IMR-90 (cell line): ENCODE measurements around the gene TGM4. TPM values are rescaled to one million over a fixed set of nuclear protein-coding genes. Genes with fewer than 3 reads are reported as not detected.

Experiments used
- ATAC-seq: fragments of 200-7000 bp; cut with Tn5 transposase; 2 replicates; pipeline ENCODE4 v1.9.1; 2020; ENCODE audit warnings: low read depth, mild to moderate bottlenecking, moderate library complexity
- BruUV-seq: library from RNA; stranded (reverse); fragments of 400-500 nt; replicated peaks from 2 replicates; lab custom pipeline; 2021; lab: Mats Ljungman, UMichigan
- CTCF ChIA-PET: fragments of 300-600 bp; formaldehyde crosslinking; extraction: SDS; loops from one replicate; lab custom pipeline; 2021; ENCODE audit warnings: antibody characterized with exemption; lab: Yijun Ruan, JAX
- POLR2A ChIA-PET: fragments of 300-600 bp; sonication (Branson Sonifier 250); formaldehyde crosslinking; loops from one replicate; lab custom pipeline; 2022; ENCODE audit warnings: antibody characterized with exemption; ENCODE audit not compliant: unreplicated experiment; lab: Charles Lee
- DNase-seq: peaks from one replicate; pipeline ENCODE4 v3.0.0; 2013
- H2AFZ ChIP-seq: replicated peaks from 2 replicates; pipeline ENCODE3; 2013; ENCODE audit warnings: low read length, mild to moderate bottlenecking; ENCODE audit not compliant: poor library complexity
- H2AK5ac ChIP-seq: 2 replicates; pipeline ENCODE4 v1.6.1; 2013; ENCODE audit warnings: low read depth, low read length, inconsistent platforms
- H2AK9ac ChIP-seq: replicated peaks from 2 replicates; pipeline ENCODE3; 2013; ENCODE audit warnings: mild to moderate bottlenecking, low read depth, low read length, moderate library complexity; ENCODE audit not compliant: poor library complexity
- H2BK120ac ChIP-seq: 2 replicates; pipeline ENCODE4 v1.6.1; 2013; ENCODE audit warnings: low read depth, low read length, inconsistent platforms
- H2BK15ac ChIP-seq: 3 replicates; pipeline ENCODE4 v1.6.1; 2013; ENCODE audit warnings: low read depth, low read length, inconsistent platforms
- H2BK20ac ChIP-seq: 2 replicates; pipeline ENCODE4 v1.6.1; 2013; ENCODE audit warnings: low read depth, mild to moderate bottlenecking, inconsistent platforms, low read length, moderate library complexity
- H2BK5ac ChIP-seq: 2 replicates; pipeline ENCODE4 v1.6.1; 2013; ENCODE audit warnings: mild to moderate bottlenecking, low read depth, low read length, inconsistent platforms; ENCODE audit not compliant: poor library complexity, severe bottlenecking
- H3K14ac ChIP-seq: replicated peaks from 2 replicates; pipeline ENCODE4 v1.6.1; 2013; ENCODE audit warnings: low read depth, low read length, inconsistent platforms
- H3K18ac ChIP-seq: 2 replicates; pipeline ENCODE4 v1.6.1; 2013; ENCODE audit warnings: low read depth, low read length, control low read depth
- H3K23ac ChIP-seq: 2 replicates; pipeline ENCODE4 v1.6.1; 2013; ENCODE audit warnings: low read depth, low read length, inconsistent platforms
- H3K27ac ChIP-seq: 2 replicates; pipeline ENCODE4 v1.5.1; 2013; ENCODE audit warnings: mild to moderate bottlenecking, control low read depth, low read length; ENCODE audit not compliant: insufficient read depth
- H3K27me3 ChIP-seq: 2 replicates; pipeline ENCODE4 v1.6.1; 2013; ENCODE audit warnings: low read length; ENCODE audit not compliant: control insufficient read depth, insufficient read depth
- H3K36me3 ChIP-seq: 2 replicates; pipeline ENCODE4 v1.6.1; 2013; ENCODE audit warnings: low read length, mixed read lengths; ENCODE audit not compliant: control insufficient read depth, insufficient read depth
- H3K4ac ChIP-seq: 2 replicates; pipeline ENCODE4 v1.6.1; 2013; ENCODE audit warnings: low read depth, low read length, inconsistent platforms
- H3K4me1 ChIP-seq: 2 replicates; pipeline ENCODE4 v1.6.1; 2013; ENCODE audit warnings: low read length, mixed read lengths; ENCODE audit not compliant: control insufficient read depth, insufficient read depth
- H3K4me2 ChIP-seq: 2 replicates; pipeline ENCODE4 v1.6.1; 2013; ENCODE audit warnings: low read depth, mild to moderate bottlenecking, control low read depth, low read length, moderate library complexity
- H3K4me3 ChIP-seq: 2 replicates; pipeline ENCODE4 v1.5.1; 2013; ENCODE audit warnings: low read depth, mild to moderate bottlenecking, control low read depth, low read length, moderate library complexity; ENCODE audit not compliant: insufficient read depth
- H3K56ac ChIP-seq: 2 replicates; pipeline ENCODE4 v1.6.1; 2013; ENCODE audit warnings: low read length, inconsistent platforms; ENCODE audit not compliant: insufficient read depth; ENCODE audit errors: extremely low read depth
- H3K79me1 ChIP-seq, 2 experiments: 2 replicates each; pipeline ENCODE4 v1.6.1; 2013; ENCODE audit warnings: low read length in 2 of 2, inconsistent platforms in 1 of 2, low read depth in 1 of 2
- H3K9ac ChIP-seq: 2 replicates; pipeline ENCODE4 v1.6.1; 2013; ENCODE audit warnings: low read depth, low read length, control low read depth
- H3K9me1 ChIP-seq: 2 replicates; pipeline ENCODE4 v1.6.1; 2013; ENCODE audit warnings: low read length, inconsistent platforms; ENCODE audit not compliant: insufficient read depth
- H3K9me3 ChIP-seq: 2 replicates; pipeline ENCODE4 v1.6.1; 2013; ENCODE audit warnings: low read length; ENCODE audit not compliant: control insufficient read depth, insufficient read depth
- H4K20me1 ChIP-seq: 2 replicates; pipeline ENCODE4 v1.6.1; 2013; ENCODE audit warnings: low read length, inconsistent platforms; ENCODE audit not compliant: insufficient read depth
- H4K5ac ChIP-seq: 2 replicates; pipeline ENCODE4 v1.6.1; 2013; ENCODE audit warnings: mild to moderate bottlenecking, low read depth, low read length, control low read depth
- H4K8ac ChIP-seq, 2 experiments: 2 replicates each; pipeline ENCODE4 v1.6.1; 2013; ENCODE audit warnings: low read depth in 2 of 2, low read length in 2 of 2, control low read depth in 1 of 2, inconsistent platforms in 1 of 2
- H4K91ac ChIP-seq: 2 replicates; pipeline ENCODE4 v1.6.1; 2013; ENCODE audit warnings: low read depth, low read length, inconsistent platforms; ENCODE audit not compliant: insufficient read depth
- CTCF ChIP-seq: conservative IDR thresholded peaks from 2 replicates; pipeline ENCODE4 v1.5.1; 2012; ENCODE audit warnings: mild to moderate bottlenecking, low read depth, low read length, improper control_type of control experiment
- RAD21 ChIP-seq: IDR thresholded peaks from 2 replicates; pipeline ENCODE4 v1.6.1; 2012; ENCODE audit warnings: low read length, improper control_type of control experiment
- WGBS, 2 experiments: methylation state at CpG; one replicate each; pipeline versions ENCODE4 v1.1.5 to v1.1.7; 2013; ENCODE audit warnings: missing lambda C conversion rate in 2 of 2; ENCODE audit not compliant: insufficient read length in 1 of 2; ENCODE audit errors: extremely low coverage in 2 of 2; 5-methylcytosine and 5-hydroxymethylcytosine counted together
- dilution Hi-C: fragments of 300-500 bp; cut with HindIII; formaldehyde crosslinking; loops from one replicate; pipeline ENCODE4 v1.14.3; 2018; ENCODE audit warnings: low sequenced_read_pairs; ENCODE audit not compliant: unreplicated experiment
- in situ Hi-C: fragments of 300-500 bp; cut with MboI; formaldehyde crosslinking; loops from 3 replicates; pipeline ENCODE4 v1.14.3; 2019; ENCODE audit warnings: low sequenced_read_pairs, inconsistent platforms, mixed read lengths
- intact Hi-C: fragments of 100-400 bp; cut with micrococcal nuclease; formaldehyde crosslinking; loops from 2 replicates; pipeline ENCODE4 v1.10.0; 2022
- polyA plus RNA-seq, 3 experiments: library from polyadenylated mRNA; depleted of rRNA; stranded (reverse); fragments of >200 nt; gene quantifications; 2 replicates each; pipeline ENCODE4 v1.2.3, GENCODE V29; 2012; ENCODE audit warnings: low replicate concordance in 1 of 3
- total RNA-seq: library from RNA; depleted of rRNA; stranded (reverse); fragments of >200 nt; gene quantifications from 2 replicates; pipeline ENCODE4 v1.2.3, GENCODE V29; 2012

The TGM4 gene
- total and polyA plus RNA-seq, 2 of the 4 experiments (the other 2 are of a cell fraction): under 0.01 to 0.10 TPM

DNA sequence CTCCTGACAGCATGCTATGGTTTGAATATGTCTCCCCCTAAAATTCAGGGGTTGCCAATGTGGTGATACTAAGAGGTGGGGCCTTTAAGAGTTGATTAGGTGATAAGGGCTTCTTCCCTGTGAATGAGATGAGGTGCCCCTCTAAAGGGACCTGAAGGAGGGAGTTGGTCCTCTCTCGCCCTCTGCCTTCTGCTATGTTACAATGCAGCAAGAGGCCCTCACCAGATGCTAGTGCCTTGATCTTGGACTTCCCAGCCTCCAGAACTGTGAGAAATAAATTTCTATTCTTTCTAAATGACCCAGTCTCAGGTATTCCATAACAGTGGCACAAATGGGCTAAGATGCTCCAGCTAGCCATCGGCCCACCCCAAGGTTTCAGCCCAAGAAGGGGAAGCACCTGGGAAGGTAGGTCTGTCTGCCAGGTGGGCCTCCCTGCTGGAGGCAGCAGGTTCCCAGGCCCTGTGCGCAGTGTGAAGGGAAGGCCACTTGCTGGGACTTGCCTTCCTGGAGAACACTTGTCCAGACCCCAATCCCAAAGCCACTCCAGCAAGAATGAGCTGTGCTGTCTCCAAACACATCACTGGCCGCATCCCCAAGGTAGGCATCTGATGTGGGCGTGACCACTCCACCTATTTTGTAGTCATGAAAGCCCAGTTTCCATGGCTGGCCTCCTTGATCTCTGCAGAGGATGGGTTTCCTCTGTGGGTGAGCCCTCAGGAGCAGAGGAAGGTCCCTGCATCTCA lies 9.0 kb downstream of the TGM4 start:
- H2AFZ ChIP-seq: peak overlapping the region; percentile 86

More for the DNA sequence above, 9.0 kb downstream of the TGM4 start:
- 93% methylated on average over 2 of the region's 5 CpGs; no CpG with 5 or more reads in 1 of the 2 experiments for WGBS, 2 experiments
- H3K27ac ChIP-seq: peak overlapping the region; percentile 2; the same call in 1 of the 2 replicates
- H3K79me1 ChIP-seq: peaks cover 0 to 4% of the 10 kb centered on the region in 2 experiments; a peak in 1 of 4 replicates
- H2BK15ac ChIP-seq: peak overlapping the region; percentile 9; the same call in 1 of the 3 replicates
- peak overlapping the region; percentile 46; the same call in 1 of the 2 replicates for H3K18ac ChIP-seq
- H4K91ac ChIP-seq: peak overlapping the region; percentile 83
- H2BK120ac ChIP-seq: peak overlapping the region; percentile 85
- no peak overlapping the region for H3K4me2 ChIP-seq
- H2BK20ac ChIP-seq: peak overlapping the region; percentile 96
- peak overlapping the region; percentile 89 for H2AK5ac ChIP-seq
- no peak for DNase-seq
- POLR2A ChIA-PET: no interaction called here
- H3K9me1 ChIP-seq: peaks cover 33% of the 10 kb centered on the region
- intact Hi-C loops (no loop called here), in situ Hi-C loops (loop anchor here (25.0 kb wide), 1 partner anchor 546 kb away; the partner anchor contains the start of gene TCAIM), dilution Hi-C loops (no loop called here)
- peak overlapping the region; percentile 38 for H2AK9ac ChIP-seq
- H3K4ac ChIP-seq: peak overlapping the region; percentile 77
- no peaks in the 10 kb centered on the region for H4K20me1 ChIP-seq
- no TSS peak for BruUV-seq
- peak overlapping the region; percentile 56 for H2BK5ac ChIP-seq
- H4K5ac ChIP-seq: peak overlapping the region; percentile 20; the same call in 1 of the 2 replicates
- H4K8ac ChIP-seq: peak overlapping the region; percentile 5 to 61; a peak in 1 of 4 replicates
- H3K14ac ChIP-seq: peak overlapping the region; percentile 78
- no peaks in the 10 kb centered on the region for H3K36me3 ChIP-seq
- H3K23ac ChIP-seq: peak overlapping the region; percentile 38
- H3K4me3 ChIP-seq: no peak overlapping the region
- no peaks in the 10 kb centered on the region for H3K27me3 ChIP-seq
- CTCF ChIA-PET: interaction anchor here (0.5 to 0.8 kb wide), 2 partner anchors 32 to 58 kb away, joined by 3 to 4 read pairs; no protein-coding TSS in a partner anchor
- peaks cover 3% of the 10 kb centered on the region; the same call in 1 of the 2 replicates for H3K9me3 ChIP-seq
- ATAC-seq: no peak
- 0 out of 2 replicates have a peak overlapping the region, but pooled peaks have one; percentile 36 for H3K56ac ChIP-seq
- no peak overlapping the region for H3K9ac ChIP-seq
- peaks cover 24% of the 10 kb centered on the region for H3K4me1 ChIP-seq
- TF ChIP-seq CTCF: 0 out of 2 replicates have a peak, but pooled peaks have one; percentile 16
- no peak for TF ChIP-seq RAD21
